Pancreas (tissue), 10 donors: ENCODE data around the gene TEPSIN. TPM values are rescaled to one million over a fixed set of nuclear protein-coding genes. Genes with fewer than 3 reads are reported as not detected.

Source experiments
- ATAC-seq, 4 donors: fragments of 200-7000 bp; cut with Tn5 transposase; one replicate each; pipeline versions ENCODE4 v1.8.0 to v1.9.1; 2020; ENCODE audit warnings: mild to moderate bottlenecking in 4 of 4, moderate library complexity in 4 of 4
- DNase-seq, 6 donors: peaks; one replicate each; pipeline ENCODE4 v3.0.0-alpha.2; 2020
- FAIRE-seq: peaks from 2 replicates; lab custom pipeline; 2012; peaks lifted over from hg19 to GRCh38; lab: Jason Lieb, UNC
- H3K27ac ChIP-seq, 4 donors: fragments of 200-600 bp; sonication (generic); 1 replicate in 3 of 4; 2 replicates in 1 of 4; pipeline versions ENCODE4 v1.5.0 to v1.8.0; 2020
- H3K27me3 ChIP-seq, 4 donors: fragments of 200-600 bp; one replicate each; pipeline ENCODE4 v1.8.0; 2021
- H3K36me3 ChIP-seq, 3 donors: fragments of 200-600 bp; sonication (generic) in 1 of 3; one replicate each; pipeline versions ENCODE4 v1.5.0 to v1.8.0; 2020 to 2021
- H3K4me1 ChIP-seq, 3 donors: fragments of 200-600 bp; one replicate each; pipeline ENCODE4 v1.8.0; 2021
- H3K4me3 ChIP-seq, 4 donors: fragments of 200-600 bp; sonication (generic) in 2 of 4; one replicate each; pipeline versions ENCODE4 v1.5.0 to v1.8.0; 2020 to 2021
- H3K9me3 ChIP-seq, 4 donors: fragments of 200-600 bp; one replicate each; pipeline ENCODE4 v1.8.0; 2021
- WGBS, 2 donors: extraction: QIAGEN DNeasy Blood & Tissue Kit; methylation state at CpG; one replicate each; pipeline ENCODE4 v1.1.7; 2013; 5-methylcytosine and 5-hydroxymethylcytosine counted together
- intact Hi-C, 3 donors: fragments of 100-400 bp; cut with DNase I; formaldehyde crosslinking; loops; one replicate each; pipeline versions ENCODE4 v1.11.1 to v1.14.2; 2022
- polyA plus RNA-seq, 2 donors: library from polyadenylated mRNA; stranded (reverse); fragments of 200-250 nt; gene quantifications; one replicate each; pipeline ENCODE4 v1.2.3, GENCODE V29; 2013
- total RNA-seq, 6 donors: library from RNA; stranded (reverse); fragmentation: NEBNext Ultra II Directional in 4 of 6; extraction: Animal tissue kit (Norgen Biotek cat#: 25700) in 4 of 6; gene quantifications; one replicate each; pipeline versions ENCODE4 v1.2.1 to v1.2.4, GENCODE V29; 2021 to 2023
- TF ChIP-seq, protein P1 (sequence below), 4 donors: fragments of 200-600 bp; sonication (generic) in 3 of 4; IDR thresholded peaks; one replicate each; pipeline versions ENCODE4 v1.5.0 to v1.8.0; 2021; ENCODE audit warnings: antibody characterized with exemption in 4 of 4
- donor health status: healthy with polysubstance abuse.
- donor health status: DM: no; HTN: no; CAD: no; lungs with moderate emphysema.
- donor health status: DM: no; HTN: no; CAD: no.
- donor health status: control.
- donor health status: control.
- donor health status: Bipolar disorder and iron deficiency.
- donor health status: DM: yes; HTN: yes; CAD: no.
- donor health status: DM: no; HTN: no; CAD: no.
- donor health status: DM: no; HTN: no; CAD: no.
- donor health status: DM: yes; HTN: yes; CAD: no.

TEPSIN gene
- total and polyA plus RNA-seq, 8 donors = 13.8 to 98.5 (median 18.9) TPM

DNA sequence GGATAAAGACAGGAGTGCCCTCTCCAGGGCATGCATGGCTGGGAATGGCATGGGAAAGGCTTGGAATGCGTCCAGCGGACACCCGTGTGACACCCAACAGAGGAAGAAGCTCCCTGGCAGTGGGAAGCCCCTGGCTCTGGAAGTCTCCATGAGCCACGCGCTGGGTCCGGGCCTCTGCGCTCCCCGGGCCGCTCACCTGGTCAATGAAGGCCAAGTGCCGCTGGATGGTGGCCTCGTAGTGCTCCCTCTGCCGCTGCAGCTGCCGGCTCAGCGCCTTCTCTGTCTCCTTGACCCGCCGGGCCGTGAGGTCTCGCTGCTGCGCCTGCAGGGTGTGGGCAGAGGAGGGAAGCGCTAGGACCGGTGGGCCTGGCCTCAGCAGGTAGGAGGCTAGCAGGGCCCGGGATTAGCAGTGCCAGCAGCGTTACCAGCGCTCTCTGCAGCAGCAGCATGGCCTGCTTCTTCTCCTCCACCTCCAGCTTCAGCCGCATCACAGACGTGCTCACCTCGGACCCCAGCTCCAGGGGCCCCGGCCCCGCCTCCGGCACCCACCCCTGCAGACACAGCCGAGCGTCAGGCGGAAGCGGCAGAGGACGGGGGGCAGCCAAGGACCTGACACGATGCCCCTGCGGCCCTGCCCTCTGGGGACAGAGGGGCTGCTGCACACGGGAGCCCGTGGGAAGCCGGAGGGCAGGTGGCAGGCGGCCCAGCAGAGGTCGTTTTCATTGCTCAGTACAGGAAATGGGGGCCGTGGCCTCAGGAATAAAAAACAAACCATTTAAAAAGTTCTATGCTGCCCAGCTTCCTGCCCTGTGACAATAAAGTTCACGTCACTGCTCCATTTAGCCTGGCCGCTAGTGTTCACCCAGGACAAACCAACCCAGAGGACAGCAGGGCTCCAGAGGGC, 42.1 kb downstream of the TEPSIN start:
- intact Hi-C loops = no loop called here
- H3K27ac ChIP-seq = no peak overlapping the region
- no peak for FAIRE-seq
- H3K4me3 ChIP-seq = no peak overlapping the region
- no peaks in the 10 kb centered on the region for H3K4me1 ChIP-seq
- 89 to 91% methylated on average over 36 to 45 of the region's 45 CpGs for WGBS, 2 donors
- no peaks in the 10 kb centered on the region for H3K27me3 ChIP-seq
- TF ChIP-seq, protein P1, sequence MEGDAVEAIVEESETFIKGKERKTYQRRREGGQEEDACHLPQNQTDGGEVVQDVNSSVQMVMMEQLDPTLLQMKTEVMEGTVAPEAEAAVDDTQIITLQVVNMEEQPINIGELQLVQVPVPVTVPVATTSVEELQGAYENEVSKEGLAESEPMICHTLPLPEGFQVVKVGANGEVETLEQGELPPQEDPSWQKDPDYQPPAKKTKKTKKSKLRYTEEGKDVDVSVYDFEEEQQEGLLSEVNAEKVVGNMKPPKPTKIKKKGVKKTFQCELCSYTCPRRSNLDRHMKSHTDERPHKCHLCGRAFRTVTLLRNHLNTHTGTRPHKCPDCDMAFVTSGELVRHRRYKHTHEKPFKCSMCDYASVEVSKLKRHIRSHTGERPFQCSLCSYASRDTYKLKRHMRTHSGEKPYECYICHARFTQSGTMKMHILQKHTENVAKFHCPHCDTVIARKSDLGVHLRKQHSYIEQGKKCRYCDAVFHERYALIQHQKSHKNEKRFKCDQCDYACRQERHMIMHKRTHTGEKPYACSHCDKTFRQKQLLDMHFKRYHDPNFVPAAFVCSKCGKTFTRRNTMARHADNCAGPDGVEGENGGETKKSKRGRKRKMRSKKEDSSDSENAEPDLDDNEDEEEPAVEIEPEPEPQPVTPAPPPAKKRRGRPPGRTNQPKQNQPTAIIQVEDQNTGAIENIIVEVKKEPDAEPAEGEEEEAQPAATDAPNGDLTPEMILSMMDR (IDR thresholded peaks at IDR 0.05) = no peak
- DNase-seq = peak in 2 of 6 donors; percentile 25 to 62
- no peaks in the 10 kb centered on the region for H3K36me3 ChIP-seq
- ATAC-seq = no peak
- H3K9me3 ChIP-seq = no peaks in the 10 kb centered on the region

DNA sequence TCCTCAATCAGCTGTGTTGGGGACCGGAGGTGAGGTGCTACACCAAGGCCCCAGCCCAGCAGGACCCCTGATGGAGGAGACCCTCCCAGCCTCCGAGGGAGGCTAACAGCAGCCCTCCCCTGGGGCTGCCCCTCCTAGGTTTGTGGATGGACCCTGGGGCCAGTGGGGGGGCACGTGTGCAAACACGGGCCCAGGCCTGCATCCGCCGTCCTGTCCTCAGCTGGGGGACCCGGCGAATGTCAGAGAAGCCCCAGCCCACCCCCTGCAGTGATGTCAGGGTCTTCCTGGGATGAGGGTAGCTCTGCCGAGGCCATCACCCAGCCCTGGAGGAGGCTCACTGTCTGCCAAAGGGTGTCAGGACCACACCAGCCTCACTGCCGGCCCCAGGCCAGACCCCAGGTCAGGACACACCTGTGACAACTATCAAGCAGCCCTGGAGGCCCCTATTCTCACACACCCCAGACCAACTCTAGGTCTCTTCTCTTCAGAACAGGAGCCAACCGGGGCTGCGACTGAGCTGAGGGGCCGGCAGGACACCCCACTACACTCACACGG, 42.8 kb downstream of the TEPSIN start:
- FAIRE-seq (no peak), ATAC-seq (no peak), DNase-seq (peak in 2 of 6 donors; percentile 20 to 60)
- H3K27me3 ChIP-seq = no peaks in the 10 kb centered on the region
- H3K4me3 ChIP-seq = no peak overlapping the region
- intact Hi-C loops = no loop called here
- no peaks in the 10 kb centered on the region for H3K36me3 ChIP-seq
- H3K4me1 ChIP-seq = no peaks in the 10 kb centered on the region
- WGBS, 2 donors = 90 to 94% methylated on average over 13 to 14 of the region's 14 CpGs
- no peaks in the 10 kb centered on the region for H3K9me3 ChIP-seq
- TF ChIP-seq, protein P1 (IDR thresholded peaks at IDR 0.05) = no peak
- H3K27ac ChIP-seq = no peak overlapping the region

DNA sequence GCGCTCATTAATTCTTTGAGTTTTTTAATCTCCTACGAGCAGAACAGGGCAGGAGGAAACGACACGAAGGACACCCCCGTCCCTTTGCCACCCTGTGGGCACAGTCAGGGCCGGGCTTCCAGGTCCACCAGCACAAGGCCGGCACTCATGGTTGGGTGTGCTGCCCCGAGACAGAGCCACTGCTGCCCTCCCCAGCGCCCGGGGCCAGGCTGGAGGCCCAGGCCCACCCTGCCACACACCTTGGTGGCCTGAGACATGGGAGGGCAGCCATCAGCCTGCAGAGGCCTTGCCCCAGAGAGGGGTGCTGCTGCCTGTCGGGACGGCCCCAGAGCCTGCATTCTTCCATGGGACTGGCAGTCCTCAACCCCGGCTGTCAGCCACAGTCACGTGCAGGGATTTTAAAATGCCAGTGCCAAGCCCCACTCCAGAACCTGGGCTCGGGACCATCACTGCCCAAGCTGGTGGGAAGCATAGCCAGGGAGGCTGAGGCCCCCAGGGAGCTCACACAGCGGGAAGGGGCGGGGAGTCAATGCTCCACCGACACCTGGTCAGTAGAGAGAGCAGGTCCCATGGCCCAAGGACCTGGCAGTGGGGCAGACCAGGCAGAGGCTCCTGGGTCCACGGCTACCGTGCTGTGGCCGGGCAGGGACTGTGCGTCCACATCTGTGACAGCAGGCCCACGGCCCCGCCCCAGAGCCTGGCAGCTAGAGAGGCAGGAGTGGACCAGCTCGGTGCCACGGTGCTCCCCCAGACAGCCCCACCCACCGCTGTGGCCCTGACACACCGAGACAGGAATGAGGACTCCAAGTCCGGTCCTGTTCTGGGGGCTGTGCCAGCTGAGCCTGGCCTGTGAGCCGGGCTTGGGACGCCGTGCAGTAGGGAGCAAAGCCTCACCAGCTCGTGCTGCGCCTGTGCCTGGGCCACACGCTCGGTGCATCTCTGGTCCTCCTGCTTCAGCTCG, 43.6 kb downstream of the TEPSIN start:
- H3K36me3 ChIP-seq = no peaks in the 10 kb centered on the region
- WGBS, 2 donors = 95% methylated on average over 35 to 37 of the region's 37 CpGs
- H3K4me1 ChIP-seq = no peaks in the 10 kb centered on the region
- DNase-seq (peak in 2 of 6 donors; percentile 24 to 72), FAIRE-seq (no peak), ATAC-seq (no peak)
- TF ChIP-seq, protein P1 (IDR thresholded peaks at IDR 0.05) = no peak
- no peak overlapping the region for H3K27ac ChIP-seq
- H3K27me3 ChIP-seq = no peaks in the 10 kb centered on the region
- intact Hi-C loops = loop anchor here in 1 of 3 donors (5.0 kb wide), 1 partner anchor 53 kb away; no protein-coding TSS in a partner anchor
- no peak overlapping the region for H3K4me3 ChIP-seq
- H3K9me3 ChIP-seq = no peaks in the 10 kb centered on the region

DNA sequence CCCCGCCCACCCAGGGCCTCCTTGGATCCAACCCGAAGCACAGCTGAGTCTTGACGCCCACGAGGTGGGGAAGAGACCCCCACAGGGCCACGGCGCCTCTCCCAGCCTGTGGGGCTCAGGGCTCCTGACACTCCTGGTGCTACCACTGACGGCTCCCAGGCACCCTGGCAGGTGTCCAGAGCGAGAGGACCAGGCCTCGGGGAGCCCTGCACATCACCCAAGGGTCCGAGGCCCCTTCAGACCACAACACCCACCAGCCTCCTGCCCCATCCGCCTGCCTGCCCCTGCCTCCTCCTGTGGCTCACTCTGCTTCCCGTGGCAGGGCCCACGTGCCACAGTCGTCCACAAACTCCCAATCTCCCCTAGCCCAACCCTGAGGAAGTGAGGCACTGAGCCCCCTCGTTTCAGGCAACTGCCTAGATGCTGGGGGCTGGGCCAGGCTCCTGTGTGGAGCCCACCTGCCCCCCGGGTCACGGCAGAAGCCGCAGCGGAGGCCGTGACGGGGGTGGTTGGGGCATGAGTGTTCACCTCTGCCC, 44.6 kb downstream of the TEPSIN start:
- H3K36me3 ChIP-seq = no peaks in the 10 kb centered on the region
- no peaks in the 10 kb centered on the region for H3K27me3 ChIP-seq
- H3K27ac ChIP-seq = no peak overlapping the region
- intact Hi-C loops = loop anchor here in 1 of 3 donors (5.0 kb wide), 1 partner anchor 52 kb away; no protein-coding TSS in a partner anchor
- H3K4me3 ChIP-seq = no peak overlapping the region
- DNase-seq (peak in 1 of 6 donors; percentile 37), ATAC-seq (no peak), FAIRE-seq (no peak)
- H3K4me1 ChIP-seq = no peaks in the 10 kb centered on the region
- no peaks in the 10 kb centered on the region for H3K9me3 ChIP-seq
- WGBS, 2 donors = 91 to 95% methylated on average over 21 of the region's 21 CpGs
- TF ChIP-seq, protein P1 (IDR thresholded peaks at IDR 0.05) = no peak
